ENCODE results near the gene ASB9.

DNA sequence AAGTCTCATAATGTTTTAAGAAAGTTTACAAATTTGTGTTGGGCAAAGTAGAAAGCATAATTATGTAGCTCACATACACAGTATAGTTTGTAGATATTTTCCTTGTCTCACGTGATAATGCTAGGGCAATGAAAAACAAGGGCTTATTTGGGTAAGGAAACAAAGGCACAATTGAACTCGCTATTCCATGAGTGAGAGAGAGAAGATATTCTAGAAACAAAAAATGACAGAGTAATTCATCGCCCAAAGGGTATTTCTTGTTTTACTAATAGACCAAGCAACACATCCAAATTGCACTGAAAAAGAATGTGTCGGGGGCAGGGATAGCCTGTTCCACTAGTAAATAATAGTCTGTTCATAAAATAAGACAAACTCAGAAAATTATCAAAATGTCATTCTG, 49.2 kb upstream of the ASB9 start:
- TF ChIP-seq, protein P1, sequence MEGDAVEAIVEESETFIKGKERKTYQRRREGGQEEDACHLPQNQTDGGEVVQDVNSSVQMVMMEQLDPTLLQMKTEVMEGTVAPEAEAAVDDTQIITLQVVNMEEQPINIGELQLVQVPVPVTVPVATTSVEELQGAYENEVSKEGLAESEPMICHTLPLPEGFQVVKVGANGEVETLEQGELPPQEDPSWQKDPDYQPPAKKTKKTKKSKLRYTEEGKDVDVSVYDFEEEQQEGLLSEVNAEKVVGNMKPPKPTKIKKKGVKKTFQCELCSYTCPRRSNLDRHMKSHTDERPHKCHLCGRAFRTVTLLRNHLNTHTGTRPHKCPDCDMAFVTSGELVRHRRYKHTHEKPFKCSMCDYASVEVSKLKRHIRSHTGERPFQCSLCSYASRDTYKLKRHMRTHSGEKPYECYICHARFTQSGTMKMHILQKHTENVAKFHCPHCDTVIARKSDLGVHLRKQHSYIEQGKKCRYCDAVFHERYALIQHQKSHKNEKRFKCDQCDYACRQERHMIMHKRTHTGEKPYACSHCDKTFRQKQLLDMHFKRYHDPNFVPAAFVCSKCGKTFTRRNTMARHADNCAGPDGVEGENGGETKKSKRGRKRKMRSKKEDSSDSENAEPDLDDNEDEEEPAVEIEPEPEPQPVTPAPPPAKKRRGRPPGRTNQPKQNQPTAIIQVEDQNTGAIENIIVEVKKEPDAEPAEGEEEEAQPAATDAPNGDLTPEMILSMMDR (IDR thresholded peaks at IDR 0.05; ENCODE audit: poor library complexity, severe bottlenecking): no peak
- TF ChIP-seq, protein P2, sequence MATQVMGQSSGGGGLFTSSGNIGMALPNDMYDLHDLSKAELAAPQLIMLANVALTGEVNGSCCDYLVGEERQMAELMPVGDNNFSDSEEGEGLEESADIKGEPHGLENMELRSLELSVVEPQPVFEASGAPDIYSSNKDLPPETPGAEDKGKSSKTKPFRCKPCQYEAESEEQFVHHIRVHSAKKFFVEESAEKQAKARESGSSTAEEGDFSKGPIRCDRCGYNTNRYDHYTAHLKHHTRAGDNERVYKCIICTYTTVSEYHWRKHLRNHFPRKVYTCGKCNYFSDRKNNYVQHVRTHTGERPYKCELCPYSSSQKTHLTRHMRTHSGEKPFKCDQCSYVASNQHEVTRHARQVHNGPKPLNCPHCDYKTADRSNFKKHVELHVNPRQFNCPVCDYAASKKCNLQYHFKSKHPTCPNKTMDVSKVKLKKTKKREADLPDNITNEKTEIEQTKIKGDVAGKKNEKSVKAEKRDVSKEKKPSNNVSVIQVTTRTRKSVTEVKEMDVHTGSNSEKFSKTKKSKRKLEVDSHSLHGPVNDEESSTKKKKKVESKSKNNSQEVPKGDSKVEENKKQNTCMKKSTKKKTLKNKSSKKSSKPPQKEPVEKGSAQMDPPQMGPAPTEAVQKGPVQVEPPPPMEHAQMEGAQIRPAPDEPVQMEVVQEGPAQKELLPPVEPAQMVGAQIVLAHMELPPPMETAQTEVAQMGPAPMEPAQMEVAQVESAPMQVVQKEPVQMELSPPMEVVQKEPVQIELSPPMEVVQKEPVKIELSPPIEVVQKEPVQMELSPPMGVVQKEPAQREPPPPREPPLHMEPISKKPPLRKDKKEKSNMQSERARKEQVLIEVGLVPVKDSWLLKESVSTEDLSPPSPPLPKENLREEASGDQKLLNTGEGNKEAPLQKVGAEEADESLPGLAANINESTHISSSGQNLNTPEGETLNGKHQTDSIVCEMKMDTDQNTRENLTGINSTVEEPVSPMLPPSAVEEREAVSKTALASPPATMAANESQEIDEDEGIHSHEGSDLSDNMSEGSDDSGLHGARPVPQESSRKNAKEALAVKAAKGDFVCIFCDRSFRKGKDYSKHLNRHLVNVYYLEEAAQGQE (IDR thresholded peaks at IDR 0.05; ENCODE audit: borderline replicate concordance): no peak
- no peak for TF ChIP-seq EP300 (conservative IDR thresholded peaks at IDR 0.05; ENCODE audit: poor library complexity, severe bottlenecking)
- no peak for TF ChIP-seq EZH2 (IDR thresholded peaks at IDR 0.05; ENCODE audit: borderline replicate concordance, insufficient read depth, low read length, poor library complexity, severe bottlenecking)
- TF ChIP-seq TAF1 (IDR thresholded peaks at IDR 0.05; ENCODE audit: low read depth): no peak
- no peak for TF ChIP-seq SMC3 (conservative IDR thresholded peaks at IDR 0.05; ENCODE audit: poor library complexity)
- TF ChIP-seq MXI1 (conservative IDR thresholded peaks at IDR 0.05; ENCODE audit: poor library complexity, severe bottlenecking): no peak
- TF ChIP-seq POLR2AphosphoS5 (IDR thresholded peaks at IDR 0.05): no peak
- no peak for TF ChIP-seq RAD21 (conservative IDR thresholded peaks at IDR 0.05)

Measured in neural cell (in vitro differentiated cells).